Stimulated activated CD4-positive, alpha-beta T cell treated with anti-CD3 and anti-CD28 coated beads, Interleukin-1b, Interleukin-23, amount 100 ng/mL, for 4 hours (primary cell): ENCODE data around the gene SLC38A10.
"Not testable (repeated sequence)": the region's sequence is repeated elsewhere in the genome, so short reads cannot be mapped to it uniquely, and the experiment has no call there.

Experiments
- DNase-seq, 2 donors: peaks; one replicate each; pipeline ENCODE4 v3.0.0-alpha.2; 2020; ENCODE audit warnings: low read depth in 2 of 2

The SLC38A10 gene

GRCh38 chr17:81312624-81313325 lies 17.7 kb upstream of the SLC38A10 start:
- DNase-seq, result no peak

GRCh38 chr17:81311946-81312345 lies 16.8 kb upstream of the SLC38A10 start:
- no peak for DNase-seq

GRCh38 chr17:81310949-81311550 lies 15.9 kb upstream of the SLC38A10 start:
- DNase-seq, result no peak

GRCh38 chr17:81309859-81310839 lies 15.0 kb upstream of the SLC38A10 start:
- DNase-seq, result no peak

GRCh38 chr17:81309140-81309858 lies 14.2 kb upstream of the SLC38A10 start:
- no peak for DNase-seq

GRCh38 chr17:81308784-81309139 lies 13.7 kb upstream of the SLC38A10 start:
- not testable (repeated sequence) for DNase-seq

GRCh38 chr17:81307636-81308560 lies 12.8 kb upstream of the SLC38A10 start:
- no peak for DNase-seq

GRCh38 chr17:81306898-81307510 lies 11.9 kb upstream of the SLC38A10 start:
- no peak for DNase-seq

- no peak for DNase-seq
Measured at GRCh38 chr17:81306491-81306890, 11.4 kb upstream of the SLC38A10 start.

GRCh38 chr17:81305051-81305630 lies 10.0 kb upstream of the SLC38A10 start:
- no peak for DNase-seq

- no peak for DNase-seq
Measured at GRCh38 chr17:81304196-81305015, 9.3 kb upstream of the SLC38A10 start.

- DNase-seq, result no peak
Measured at GRCh38 chr17:81303385-81303784, 8.3 kb upstream of the SLC38A10 start.

- no peak for DNase-seq
Measured at GRCh38 chr17:81302861-81303333, 7.8 kb upstream of the SLC38A10 start.

- DNase-seq, result no peak
Measured at GRCh38 chr17:81302324-81302723, 7.2 kb upstream of the SLC38A10 start.

- no peak for DNase-seq
Measured at GRCh38 chr17:81301195-81302144, 6.4 kb upstream of the SLC38A10 start.

- no peak for DNase-seq
Measured at GRCh38 chr17:81300586-81301155, 5.6 kb upstream of the SLC38A10 start.

- no peak for DNase-seq
Measured at GRCh38 chr17:81299846-81300585, 4.9 kb upstream of the SLC38A10 start.
